BE2C (cell line): ENCODE results near the gene FTCD.

ENCODE experiments used
- DNase-seq: peaks from one replicate; pipeline ENCODE4 v3.0.0-alpha.2; 2020
- H3K27me3 ChIP-seq: fragments of 250-450 bp; sonication (Bioruptor Pico); 2 replicates; pipeline ENCODE4 v1.5.1; 2020; ENCODE audit warnings: mild to moderate bottlenecking
- H3K36me3 ChIP-seq: fragments of 250-450 bp; sonication (Bioruptor Pico); 2 replicates; pipeline ENCODE4 v1.5.1; 2020; ENCODE audit warnings: mild to moderate bottlenecking
- H3K4me1 ChIP-seq: fragments of 250-450 bp; sonication (Bioruptor Pico); 2 replicates; pipeline ENCODE4 v1.5.1; 2020
- H3K4me3 ChIP-seq: 2 replicates; pipeline ENCODE4 v1.5.1; 2011; ENCODE audit warnings: low read depth, low read length
- H3K9me3 ChIP-seq: fragments of 250-450 bp; sonication (Bioruptor Pico); 2 replicates; pipeline ENCODE4 v1.5.1; 2020
- TF ChIP-seq, protein P1 (sequence below): IDR thresholded peaks from 2 replicates; pipeline ENCODE4 v1.5.1; 2012; ENCODE audit warnings: mild to moderate bottlenecking, low read depth, low read length

Gene FTCD

GRCh38 chr21:46116776-46117585 lies 38.4 kb downstream of the FTCD start:
- H3K4me3 ChIP-seq = no peak overlapping the region

GRCh38 chr21:46116189-46116775 lies 39.1 kb downstream of the FTCD start:
- Histone ChIP-seq H3K27me3 (no peaks in the 10 kb centered on the region), H3K4me1 (no peaks in the 10 kb centered on the region), H3K4me3 (no peak overlapping the region), H3K36me3 (no peaks in the 10 kb centered on the region), H3K9me3 (no peaks in the 10 kb centered on the region)
- peak; percentile 11 for DNase-seq
- TF ChIP-seq, protein P1, sequence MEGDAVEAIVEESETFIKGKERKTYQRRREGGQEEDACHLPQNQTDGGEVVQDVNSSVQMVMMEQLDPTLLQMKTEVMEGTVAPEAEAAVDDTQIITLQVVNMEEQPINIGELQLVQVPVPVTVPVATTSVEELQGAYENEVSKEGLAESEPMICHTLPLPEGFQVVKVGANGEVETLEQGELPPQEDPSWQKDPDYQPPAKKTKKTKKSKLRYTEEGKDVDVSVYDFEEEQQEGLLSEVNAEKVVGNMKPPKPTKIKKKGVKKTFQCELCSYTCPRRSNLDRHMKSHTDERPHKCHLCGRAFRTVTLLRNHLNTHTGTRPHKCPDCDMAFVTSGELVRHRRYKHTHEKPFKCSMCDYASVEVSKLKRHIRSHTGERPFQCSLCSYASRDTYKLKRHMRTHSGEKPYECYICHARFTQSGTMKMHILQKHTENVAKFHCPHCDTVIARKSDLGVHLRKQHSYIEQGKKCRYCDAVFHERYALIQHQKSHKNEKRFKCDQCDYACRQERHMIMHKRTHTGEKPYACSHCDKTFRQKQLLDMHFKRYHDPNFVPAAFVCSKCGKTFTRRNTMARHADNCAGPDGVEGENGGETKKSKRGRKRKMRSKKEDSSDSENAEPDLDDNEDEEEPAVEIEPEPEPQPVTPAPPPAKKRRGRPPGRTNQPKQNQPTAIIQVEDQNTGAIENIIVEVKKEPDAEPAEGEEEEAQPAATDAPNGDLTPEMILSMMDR = no peak

More at GRCh38 chr21:46116776-46117585, 38.4 kb downstream of the FTCD start:
- H3K27me3 ChIP-seq = no peaks in the 10 kb centered on the region
- H3K4me1 ChIP-seq = no peaks in the 10 kb centered on the region
- TF ChIP-seq, protein P1 = no peak
- H3K9me3 ChIP-seq = no peaks in the 10 kb centered on the region
- H3K36me3 ChIP-seq = no peaks in the 10 kb centered on the region
- DNase-seq = peak; percentile 20

- Histone ChIP-seq H3K36me3 (no peaks in the 10 kb centered on the region), H3K4me1 (no peaks in the 10 kb centered on the region)
- peak; percentile 3 for DNase-seq
Observed at GRCh38 chr21:46115441-46116188, 39.8 kb downstream of the FTCD start.

DNA sequence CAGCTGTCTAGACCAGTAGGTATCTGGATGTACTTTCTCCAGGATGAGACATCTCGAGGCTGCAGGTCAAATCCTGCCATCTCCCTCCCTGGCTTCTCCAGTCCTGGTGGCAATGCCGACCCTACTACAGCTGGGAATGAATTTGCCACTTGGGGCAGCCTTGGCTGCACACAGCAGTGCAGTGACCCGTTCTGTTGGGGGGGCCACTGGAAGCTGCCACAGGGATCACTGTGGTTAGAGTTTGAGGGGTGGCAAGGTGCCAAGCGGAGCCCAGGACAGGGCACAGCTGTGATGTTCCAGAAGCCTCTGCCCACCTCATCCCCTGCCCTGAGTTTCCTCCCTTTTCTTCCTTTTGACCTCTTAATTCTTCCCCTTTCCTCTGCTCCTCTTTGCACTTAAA lies 40.4 kb downstream of the FTCD start:
- DNase-seq = peak; percentile 6
- H3K4me3 ChIP-seq = no peak overlapping the region
- H3K27me3 ChIP-seq = no peaks in the 10 kb centered on the region
- H3K9me3 ChIP-seq = no peaks in the 10 kb centered on the region
- H3K4me1 ChIP-seq = no peaks in the 10 kb centered on the region
- no peaks in the 10 kb centered on the region for H3K36me3 ChIP-seq
- TF ChIP-seq, protein P1 = no peak

More at GRCh38 chr21:46115441-46116188, 39.8 kb downstream of the FTCD start:
- Histone ChIP-seq H3K4me3 (no peak overlapping the region), H3K27me3 (no peaks in the 10 kb centered on the region), H3K9me3 (no peaks in the 10 kb centered on the region)
- TF ChIP-seq, protein P1 = no peak

DNA sequence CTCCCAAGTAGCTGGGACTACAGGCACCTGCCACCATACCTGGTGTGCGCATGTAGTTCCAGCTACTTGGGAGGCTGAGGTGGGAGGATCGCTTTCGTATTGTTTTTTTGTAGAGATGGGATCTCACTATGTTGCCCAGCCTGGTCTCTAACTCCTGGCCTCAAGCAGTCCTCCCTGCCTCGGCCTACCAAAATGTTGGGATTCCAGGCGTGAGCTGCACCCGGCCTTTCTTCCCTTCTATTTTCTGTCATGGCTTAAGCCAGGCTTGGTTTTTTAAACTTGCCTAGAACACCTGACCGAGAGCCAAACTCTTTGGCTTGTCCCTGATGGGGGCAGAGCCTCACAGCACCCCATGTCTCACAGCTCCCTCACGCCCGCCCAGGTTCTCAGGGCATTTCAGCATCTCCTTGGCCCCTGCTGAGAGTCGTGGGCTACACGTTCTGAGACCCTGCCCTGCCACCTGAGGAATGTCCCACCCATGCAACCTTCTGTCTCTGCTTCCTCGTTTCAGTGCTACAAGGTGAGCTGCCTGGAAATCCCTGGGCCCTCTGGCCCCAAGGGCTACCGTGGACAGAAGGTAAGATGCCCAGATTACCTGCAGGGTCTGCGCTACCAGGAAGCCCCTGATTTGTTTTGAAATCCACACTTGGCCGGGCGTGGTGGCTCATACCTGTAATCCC lies 41.7 kb downstream of the FTCD start:
- Histone ChIP-seq H3K9me3 (no peaks in the 10 kb centered on the region), H3K36me3 (no peaks in the 10 kb centered on the region), H3K27me3 (no peaks in the 10 kb centered on the region), H3K4me1 (no peaks in the 10 kb centered on the region), H3K4me3 (no peak overlapping the region)
- peak; percentile 2 for DNase-seq
- TF ChIP-seq, protein P1 = no peak
